ENCODE measurements around the gene PCNA.

GRCh38 chr20:5074232-5074674, 45.5 kb downstream of the PCNA start:
- TF ChIP-seq CTCF (IDR thresholded peaks at IDR 0.05) (no peak), ZFX (IDR thresholded peaks at IDR 0.05; ENCODE audit: borderline replicate concordance) (no peak)

Measured in 22Rv1 (cell line).